ENCODE data around the gene BAIAP3.

DNA sequence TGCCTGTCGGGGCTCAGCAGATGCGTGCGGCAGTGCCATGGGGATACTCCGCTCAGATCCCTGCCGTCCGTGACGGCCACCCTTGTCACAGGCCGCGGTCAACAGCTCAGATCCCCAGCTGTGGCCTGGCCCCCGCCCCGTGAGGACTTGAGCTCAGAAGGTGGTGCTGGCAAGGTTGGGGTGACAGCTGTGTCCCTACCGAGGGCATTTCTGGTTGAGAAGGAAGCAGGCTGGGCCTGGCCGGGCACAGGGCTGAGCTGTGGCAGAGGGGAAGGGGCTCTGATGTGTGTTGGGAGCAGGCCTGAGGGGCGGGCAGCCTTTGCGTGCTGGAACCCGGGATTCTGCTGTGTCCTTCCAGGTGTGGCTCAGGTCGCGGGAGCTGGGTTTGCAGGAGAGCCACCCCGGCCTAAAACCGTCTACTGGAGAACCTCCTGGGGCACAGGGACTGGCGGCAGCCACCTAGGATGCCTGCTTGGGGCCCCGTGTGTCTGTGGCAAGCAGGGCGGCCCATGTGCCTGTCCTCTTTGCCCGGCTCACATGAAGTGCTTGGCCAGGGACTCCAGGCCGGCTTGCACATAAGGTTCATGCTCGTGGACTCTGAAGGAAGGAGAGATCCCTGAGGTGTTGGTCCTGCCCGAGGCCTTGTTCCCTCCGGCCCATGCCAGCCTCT is 18.9 kb upstream of the BAIAP3 start:
- TF ChIP-seq, protein P1, sequence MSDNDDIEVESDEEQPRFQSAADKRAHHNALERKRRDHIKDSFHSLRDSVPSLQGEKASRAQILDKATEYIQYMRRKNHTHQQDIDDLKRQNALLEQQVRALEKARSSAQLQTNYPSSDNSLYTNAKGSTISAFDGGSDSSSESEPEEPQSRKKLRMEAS (IDR thresholded peaks at IDR 0.05; ENCODE audit: low read depth, low read length), result no peak
- TF ChIP-seq MYC (IDR thresholded peaks at IDR 0.05; ENCODE audit: insufficient read depth, insufficient read length, insufficient replicate concordance, low read length, severe bottlenecking), result no peak
- TF ChIP-seq, protein P2, sequence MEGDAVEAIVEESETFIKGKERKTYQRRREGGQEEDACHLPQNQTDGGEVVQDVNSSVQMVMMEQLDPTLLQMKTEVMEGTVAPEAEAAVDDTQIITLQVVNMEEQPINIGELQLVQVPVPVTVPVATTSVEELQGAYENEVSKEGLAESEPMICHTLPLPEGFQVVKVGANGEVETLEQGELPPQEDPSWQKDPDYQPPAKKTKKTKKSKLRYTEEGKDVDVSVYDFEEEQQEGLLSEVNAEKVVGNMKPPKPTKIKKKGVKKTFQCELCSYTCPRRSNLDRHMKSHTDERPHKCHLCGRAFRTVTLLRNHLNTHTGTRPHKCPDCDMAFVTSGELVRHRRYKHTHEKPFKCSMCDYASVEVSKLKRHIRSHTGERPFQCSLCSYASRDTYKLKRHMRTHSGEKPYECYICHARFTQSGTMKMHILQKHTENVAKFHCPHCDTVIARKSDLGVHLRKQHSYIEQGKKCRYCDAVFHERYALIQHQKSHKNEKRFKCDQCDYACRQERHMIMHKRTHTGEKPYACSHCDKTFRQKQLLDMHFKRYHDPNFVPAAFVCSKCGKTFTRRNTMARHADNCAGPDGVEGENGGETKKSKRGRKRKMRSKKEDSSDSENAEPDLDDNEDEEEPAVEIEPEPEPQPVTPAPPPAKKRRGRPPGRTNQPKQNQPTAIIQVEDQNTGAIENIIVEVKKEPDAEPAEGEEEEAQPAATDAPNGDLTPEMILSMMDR (IDR thresholded peaks at IDR 0.05 in 2 of 3, conservative IDR thresholded peaks at IDR 0.05 in 1 of 3; ENCODE audit: control insufficient read depth in 2 of 3, extremely low read depth in 1 of 3, insufficient read depth in 1 of 3, low read depth in 3 of 3, low read length in 3 of 3), result no peak
- TF ChIP-seq, protein P3, sequence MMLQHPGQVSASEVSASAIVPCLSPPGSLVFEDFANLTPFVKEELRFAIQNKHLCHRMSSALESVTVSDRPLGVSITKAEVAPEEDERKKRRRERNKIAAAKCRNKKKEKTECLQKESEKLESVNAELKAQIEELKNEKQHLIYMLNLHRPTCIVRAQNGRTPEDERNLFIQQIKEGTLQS (IDR thresholded peaks at IDR 0.05; ENCODE audit: borderline replicate concordance, extremely low read depth, low read depth, low read length), result no peak
